Measurements from ENCODE around the gene LRP6. TPM values are rescaled to one million over a fixed set of nuclear protein-coding genes. Genes with fewer than 3 reads are reported as not detected.

Gene LRP6
- total and polyA plus RNA-seq, 3 experiments from 2014 or later = 0.12 to 2.4 (median 0.94) TPM

GRCh38 chr12:12138203-12139154, 128.4 kb downstream of the LRP6 start:
- Mint-ChIP-seq H3K9me3 (no peaks in the 10 kb centered on the region), H3K27me3 (peaks cover 18 to 62% of the 10 kb centered on the region in 2 donors), H3K27ac (no peak overlapping the region), H3K4me1 (no peaks in the 10 kb centered on the region), H3K4me3 (no peak overlapping the region), H3K36me3 (peaks cover 0 to 2% (median 0%) of the 10 kb centered on the region in 3 donors)
- DNase-seq = no peak
- Histone ChIP-seq H3K27ac (ENCODE audit: low read depth, low read length) (no peak overlapping the region), H3K27me3 (ENCODE audit: insufficient read depth, low read length, poor library complexity, severe bottlenecking) (no peaks in the 10 kb centered on the region), H3K36me3 (ENCODE audit: insufficient read depth, low read length) (no peaks in the 10 kb centered on the region), H3K4me3 (ENCODE audit: low read length) (no peak overlapping the region), H3K4me1 (ENCODE audit: insufficient read depth, low read length) (no peaks in the 10 kb centered on the region), H3K9me3 (ENCODE audit: low read length) (no peaks in the 10 kb centered on the region)
- ChIA-PET POLR2A (no interaction called here), CTCF (no interaction called here)

- no peak overlapping the region for H3K4me3 Mint-ChIP-seq
- H3K27ac Mint-ChIP-seq = no peak overlapping the region
- no peaks in the 10 kb centered on the region for H3K4me1 Mint-ChIP-seq
- peaks cover 0 to 2% (median 0%) of the 10 kb centered on the region in 3 donors for H3K36me3 Mint-ChIP-seq
- H3K36me3 ChIP-seq (ENCODE audit: insufficient read depth, low read length) = no peaks in the 10 kb centered on the region
- no peaks in the 10 kb centered on the region for H3K9me3 ChIP-seq (ENCODE audit: low read length)
- ChIA-PET POLR2A (no interaction called here), CTCF (interaction anchor here (0.6 kb wide), 1 partner anchor 1791 kb away, joined by 4 read pairs; no protein-coding TSS in a partner anchor)
- no peak overlapping the region for H3K4me3 ChIP-seq (ENCODE audit: low read length)
- no peaks in the 10 kb centered on the region for H3K27me3 ChIP-seq (ENCODE audit: insufficient read depth, low read length, poor library complexity, severe bottlenecking)
- no peak for DNase-seq
- H3K9me3 Mint-ChIP-seq = no peaks in the 10 kb centered on the region
- H3K27me3 Mint-ChIP-seq = peaks cover 7 to 50% of the 10 kb centered on the region in 2 donors
- no peak overlapping the region for H3K27ac ChIP-seq (ENCODE audit: low read depth, low read length)
- H3K4me1 ChIP-seq (ENCODE audit: insufficient read depth, low read length) = no peaks in the 10 kb centered on the region
These were observed 133.1 kb downstream of the LRP6 start for GRCh38 chr12:12133785-12134184.

GRCh38 chr12:12133259-12133658, 133.6 kb downstream of the LRP6 start:
- Histone ChIP-seq H3K4me3 (ENCODE audit: low read length) (no peak overlapping the region), H3K27ac (ENCODE audit: low read depth, low read length) (no peak overlapping the region), H3K9me3 (ENCODE audit: low read length) (no peaks in the 10 kb centered on the region), H3K27me3 (ENCODE audit: insufficient read depth, low read length, poor library complexity, severe bottlenecking) (no peaks in the 10 kb centered on the region), H3K4me1 (ENCODE audit: insufficient read depth, low read length) (no peaks in the 10 kb centered on the region), H3K36me3 (ENCODE audit: insufficient read depth, low read length) (no peaks in the 10 kb centered on the region)
- POLR2A ChIA-PET = no interaction called here
- Mint-ChIP-seq H3K27ac (no peak overlapping the region), H3K4me3 (no peak overlapping the region), H3K9me3 (no peaks in the 10 kb centered on the region), H3K4me1 (no peaks in the 10 kb centered on the region), H3K36me3 (peaks cover 0 to 2% (median 0%) of the 10 kb centered on the region in 3 donors), H3K27me3 (peaks cover 7 to 44% of the 10 kb centered on the region in 2 donors)
- CTCF ChIA-PET = no interaction called here
- DNase-seq = no peak

GRCh38 chr12:12128670-12129069, 138.2 kb downstream of the LRP6 start:
- Mint-ChIP-seq H3K27ac (no peak overlapping the region), H3K4me1 (no peaks in the 10 kb centered on the region), H3K9me3 (no peaks in the 10 kb centered on the region), H3K27me3 (peaks cover 0 to 20% of the 10 kb centered on the region in 2 donors), H3K36me3 (no peaks in the 10 kb centered on the region), H3K4me3 (no peak overlapping the region)
- H3K4me3 ChIP-seq (ENCODE audit: low read length) = no peak overlapping the region
- H3K9me3 ChIP-seq (ENCODE audit: low read length) = no peaks in the 10 kb centered on the region
- no peaks in the 10 kb centered on the region for H3K36me3 ChIP-seq (ENCODE audit: insufficient read depth, low read length)
- no peaks in the 10 kb centered on the region for H3K27me3 ChIP-seq (ENCODE audit: insufficient read depth, low read length, poor library complexity, severe bottlenecking)
- no peaks in the 10 kb centered on the region for H3K4me1 ChIP-seq (ENCODE audit: insufficient read depth, low read length)
- CTCF ChIA-PET = no interaction called here
- no peak overlapping the region for H3K27ac ChIP-seq (ENCODE audit: low read depth, low read length)
- POLR2A ChIA-PET = no interaction called here
- no peak for DNase-seq

GRCh38 chr12:12127304-12127703, 139.5 kb downstream of the LRP6 start:
- ChIA-PET POLR2A (no interaction called here), CTCF (no interaction called here)
- Mint-ChIP-seq H3K4me3 (no peak overlapping the region), H3K4me1 (no peaks in the 10 kb centered on the region), H3K36me3 (no peaks in the 10 kb centered on the region), H3K27me3 (peaks cover 0 to 11% of the 10 kb centered on the region in 2 donors), H3K9me3 (no peaks in the 10 kb centered on the region), H3K27ac (no peak overlapping the region)
- no peak for DNase-seq
- Histone ChIP-seq H3K9me3 (ENCODE audit: low read length) (no peaks in the 10 kb centered on the region), H3K27ac (ENCODE audit: low read depth, low read length) (no peak overlapping the region), H3K36me3 (ENCODE audit: insufficient read depth, low read length) (no peaks in the 10 kb centered on the region), H3K4me3 (ENCODE audit: low read length) (no peak overlapping the region), H3K27me3 (ENCODE audit: insufficient read depth, low read length, poor library complexity, severe bottlenecking) (no peaks in the 10 kb centered on the region), H3K4me1 (ENCODE audit: insufficient read depth, low read length) (no peaks in the 10 kb centered on the region)

GRCh38 chr12:12126551-12126950, 140.3 kb downstream of the LRP6 start:
- no peak overlapping the region for H3K4me3 Mint-ChIP-seq
- no peak for DNase-seq
- H3K4me1 Mint-ChIP-seq = no peaks in the 10 kb centered on the region
- H3K27me3 ChIP-seq (ENCODE audit: insufficient read depth, low read length, poor library complexity, severe bottlenecking) = no peaks in the 10 kb centered on the region
- no peak overlapping the region for H3K27ac ChIP-seq (ENCODE audit: low read depth, low read length)
- H3K4me1 ChIP-seq (ENCODE audit: insufficient read depth, low read length) = no peaks in the 10 kb centered on the region
- H3K9me3 ChIP-seq (ENCODE audit: low read length) = no peaks in the 10 kb centered on the region
- no peak overlapping the region for H3K4me3 ChIP-seq (ENCODE audit: low read length)
- no peaks in the 10 kb centered on the region for H3K36me3 ChIP-seq (ENCODE audit: insufficient read depth, low read length)
- no peaks in the 10 kb centered on the region for H3K9me3 Mint-ChIP-seq
- ChIA-PET CTCF (no interaction called here), POLR2A (no interaction called here)
- no peak overlapping the region for H3K27ac Mint-ChIP-seq
- H3K27me3 Mint-ChIP-seq = peaks cover 0 to 11% of the 10 kb centered on the region in 2 donors
- H3K36me3 Mint-ChIP-seq = no peaks in the 10 kb centered on the region

GRCh38 chr12:12123036-12123604, 143.7 kb downstream of the LRP6 start:
- H3K36me3 ChIP-seq (ENCODE audit: insufficient read depth, low read length) = no peaks in the 10 kb centered on the region
- peaks cover 2 to 3% of the 10 kb centered on the region in 2 donors for H3K27me3 Mint-ChIP-seq
- no peak overlapping the region for H3K4me3 ChIP-seq (ENCODE audit: low read length)
- H3K9me3 Mint-ChIP-seq = no peaks in the 10 kb centered on the region
- no peaks in the 10 kb centered on the region for H3K4me1 Mint-ChIP-seq
- POLR2A ChIA-PET = no interaction called here
- H3K4me1 ChIP-seq (ENCODE audit: insufficient read depth, low read length) = no peaks in the 10 kb centered on the region
- CTCF ChIA-PET = no interaction called here
- no peak overlapping the region for H3K27ac Mint-ChIP-seq
- no peak overlapping the region for H3K4me3 Mint-ChIP-seq
- H3K27me3 ChIP-seq (ENCODE audit: insufficient read depth, low read length, poor library complexity, severe bottlenecking) = no peaks in the 10 kb centered on the region
- H3K36me3 Mint-ChIP-seq = no peaks in the 10 kb centered on the region
- DNase-seq = no peak
- no peak overlapping the region for H3K27ac ChIP-seq (ENCODE audit: low read depth, low read length)
- no peaks in the 10 kb centered on the region for H3K9me3 ChIP-seq (ENCODE audit: low read length)

GRCh38 chr12:12121061-12121460, 145.8 kb downstream of the LRP6 start:
- H3K27ac ChIP-seq (ENCODE audit: low read depth, low read length) = no peak overlapping the region
- ChIA-PET CTCF (no interaction called here), POLR2A (no interaction called here)

More at GRCh38 chr12:12121061-12121460, 145.8 kb downstream of the LRP6 start:
- Mint-ChIP-seq H3K4me1 (no peaks in the 10 kb centered on the region), H3K9me3 (no peaks in the 10 kb centered on the region), H3K27me3 (peaks cover 3 to 5% of the 10 kb centered on the region in 2 donors), H3K4me3 (no peak overlapping the region), H3K27ac (no peak overlapping the region), H3K36me3 (no peaks in the 10 kb centered on the region)
- H3K9me3 ChIP-seq (ENCODE audit: low read length) = no peaks in the 10 kb centered on the region
- DNase-seq = no peak
- no peaks in the 10 kb centered on the region for H3K27me3 ChIP-seq (ENCODE audit: insufficient read depth, low read length, poor library complexity, severe bottlenecking)
- H3K36me3 ChIP-seq (ENCODE audit: insufficient read depth, low read length) = no peaks in the 10 kb centered on the region
- H3K4me1 ChIP-seq (ENCODE audit: insufficient read depth, low read length) = no peaks in the 10 kb centered on the region
- no peak overlapping the region for H3K4me3 ChIP-seq (ENCODE audit: low read length)

Data from CD8-positive, alpha-beta memory T cell (primary cell).